Smooth muscle cell (in vitro differentiated cells): ENCODE measurements around the gene PWWP2A. TPM values are rescaled to one million over a fixed set of nuclear protein-coding genes. Genes with fewer than 3 reads are reported as not detected.
"Not testable (repeated sequence)": the region's sequence is repeated elsewhere in the genome, so short reads cannot be mapped to it uniquely, and the experiment has no call there.

Experiments used
- DNase-seq: peaks from one replicate; lab custom pipeline; 2025; ENCODE audit not compliant: unreplicated experiment; lab: John Stamatoyannopoulos, UW
- H2AFZ ChIP-seq: fragments of 200-600 bp; sonication (generic); 2 replicates; pipeline ENCODE4 v1.6.0; 2016; ENCODE audit warnings: antibody characterized with exemption, low read depth, mild to moderate bottlenecking
- H3F3A ChIP-seq: fragments of 200-600 bp; sonication (generic); 2 replicates; pipeline ENCODE4 v1.6.0; 2017; ENCODE audit warnings: antibody characterized with exemption, low read depth
- H3K27ac ChIP-seq: fragments of 200-600 bp; sonication (generic); 2 replicates; pipeline ENCODE4 v1.5.1; 2016; ENCODE audit warnings: low read depth, mild to moderate bottlenecking
- H3K27me3 ChIP-seq: fragments of 200-600 bp; sonication (generic); 2 replicates; pipeline ENCODE4 v1.6.1; 2016; ENCODE audit warnings: low read depth, mild to moderate bottlenecking
- H3K36me3 ChIP-seq: fragments of 200-600 bp; sonication (generic); 2 replicates; pipeline ENCODE4 v1.5.1; 2016; ENCODE audit warnings: low read depth
- H3K4me1 ChIP-seq: fragments of 200-600 bp; sonication (generic); 2 replicates; pipeline ENCODE4 v1.5.1; 2016; ENCODE audit warnings: low read depth
- H3K4me2 ChIP-seq: fragments of 200-600 bp; sonication (generic); 2 replicates; pipeline ENCODE4 v1.6.0; 2016; ENCODE audit warnings: mild to moderate bottlenecking
- H3K4me3 ChIP-seq: fragments of 200-600 bp; sonication (generic); 2 replicates; pipeline ENCODE4 v1.5.1; 2016; ENCODE audit warnings: mild to moderate bottlenecking
- H3K79me2 ChIP-seq: fragments of 200-600 bp; sonication (generic); 2 replicates; pipeline ENCODE4 v1.6.0; 2016; ENCODE audit warnings: low read depth, mild to moderate bottlenecking
- H3K9ac ChIP-seq: fragments of 200-600 bp; sonication (generic); 2 replicates; pipeline ENCODE4 v1.6.0; 2016; ENCODE audit warnings: low read depth
- H3K9me3 ChIP-seq: fragments of 200-600 bp; sonication (generic); replicated peaks from 2 replicates; pipeline ENCODE4 v1.5.1; 2016; ENCODE audit warnings: low read depth
- H4K20me1 ChIP-seq: fragments of 200-600 bp; sonication (generic); 2 replicates; pipeline ENCODE4 v1.6.0; 2016; ENCODE audit warnings: low read depth
- WGBS: methylation state at CpG from one replicate; pipeline ENCODE4 v1.1.7; 2016; ENCODE audit warnings: low lambda C conversion rate; 5-methylcytosine and 5-hydroxymethylcytosine counted together
- polyA plus RNA-seq: library from polyadenylated mRNA; unstranded; fragments of >200 nt; fragmentation: Nextera tagmentation; extraction: Ambion mirVana; gene quantifications from 2 replicates; pipeline ENCODE4 v1.2.1, GENCODE V29; 2016
- total RNA-seq: library from RNA; depleted of rRNA; stranded (reverse); fragments of >200 nt; gene quantifications from 2 replicates; pipeline ENCODE4 v1.2.3, GENCODE V29; 2014
- TF ChIP-seq, protein P1 (sequence below): fragments of 200-600 bp; sonication (generic); IDR thresholded peaks from 2 replicates; pipeline ENCODE4 v1.5.1; 2017; ENCODE audit warnings: borderline replicate concordance, mild to moderate bottlenecking, antibody characterized with exemption; ENCODE audit not compliant: insufficient read depth, poor library complexity, severe bottlenecking

The PWWP2A gene
- total and polyA plus RNA-seq, 2 experiments from 2014 or later, result 18.6 to 22.6 TPM

GRCh38 chr5:160150381-160150780 lies 31.1 kb upstream of the PWWP2A start:
- Histone ChIP-seq H3K36me3 (no peaks in the 10 kb centered on the region), H3K4me1 (no peaks in the 10 kb centered on the region), H3K4me2 (no peak overlapping the region), H3K9me3 (no peaks in the 10 kb centered on the region), H3K9ac (no peak overlapping the region), H3K79me2 (no peaks in the 10 kb centered on the region), H3K27ac (no peak overlapping the region), H4K20me1 (no peaks in the 10 kb centered on the region), H3K27me3 (no peaks in the 10 kb centered on the region), H3K4me3 (no peak overlapping the region), H3F3A (no peaks in the 10 kb centered on the region), H2AFZ (no peak overlapping the region)
- 87% methylated on average over 3 of the region's 3 CpGs for WGBS
- no peak for DNase-seq
- TF ChIP-seq, protein P1, sequence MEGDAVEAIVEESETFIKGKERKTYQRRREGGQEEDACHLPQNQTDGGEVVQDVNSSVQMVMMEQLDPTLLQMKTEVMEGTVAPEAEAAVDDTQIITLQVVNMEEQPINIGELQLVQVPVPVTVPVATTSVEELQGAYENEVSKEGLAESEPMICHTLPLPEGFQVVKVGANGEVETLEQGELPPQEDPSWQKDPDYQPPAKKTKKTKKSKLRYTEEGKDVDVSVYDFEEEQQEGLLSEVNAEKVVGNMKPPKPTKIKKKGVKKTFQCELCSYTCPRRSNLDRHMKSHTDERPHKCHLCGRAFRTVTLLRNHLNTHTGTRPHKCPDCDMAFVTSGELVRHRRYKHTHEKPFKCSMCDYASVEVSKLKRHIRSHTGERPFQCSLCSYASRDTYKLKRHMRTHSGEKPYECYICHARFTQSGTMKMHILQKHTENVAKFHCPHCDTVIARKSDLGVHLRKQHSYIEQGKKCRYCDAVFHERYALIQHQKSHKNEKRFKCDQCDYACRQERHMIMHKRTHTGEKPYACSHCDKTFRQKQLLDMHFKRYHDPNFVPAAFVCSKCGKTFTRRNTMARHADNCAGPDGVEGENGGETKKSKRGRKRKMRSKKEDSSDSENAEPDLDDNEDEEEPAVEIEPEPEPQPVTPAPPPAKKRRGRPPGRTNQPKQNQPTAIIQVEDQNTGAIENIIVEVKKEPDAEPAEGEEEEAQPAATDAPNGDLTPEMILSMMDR, result no peak

DNA sequence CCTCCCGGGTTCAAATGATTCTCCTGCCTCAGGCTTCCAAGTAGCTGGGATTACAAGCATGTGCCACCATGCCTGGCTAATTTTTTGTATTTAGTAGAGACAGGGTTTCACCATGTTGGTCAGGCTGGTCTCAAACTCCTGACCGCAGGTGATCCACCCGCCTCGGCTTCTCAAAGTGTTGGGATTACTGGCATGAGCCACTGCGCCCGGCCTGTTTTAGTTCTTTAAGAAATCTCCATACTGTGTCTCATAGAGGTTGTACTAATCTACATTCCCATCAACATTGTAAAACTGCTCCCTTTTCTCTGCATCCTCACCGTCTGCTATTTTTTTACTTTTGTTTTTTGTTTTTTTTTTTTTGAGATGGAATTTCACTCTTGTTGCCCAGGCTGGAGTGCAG lies 25.2 kb upstream of the PWWP2A start:
- H3K79me2 ChIP-seq, H3K27me3 ChIP-seq, H3K4me1 ChIP-seq, H3K36me3 ChIP-seq, H3F3A ChIP-seq, H2AFZ ChIP-seq, H3K4me2 ChIP-seq, H3K9ac ChIP-seq, H3K4me3 ChIP-seq, H3K27ac ChIP-seq, DNase-seq, H3K9me3 ChIP-seq, H4K20me1 ChIP-seq: not testable (repeated sequence)
- 87% methylated on average over 7 of the region's 7 CpGs for WGBS

DNA sequence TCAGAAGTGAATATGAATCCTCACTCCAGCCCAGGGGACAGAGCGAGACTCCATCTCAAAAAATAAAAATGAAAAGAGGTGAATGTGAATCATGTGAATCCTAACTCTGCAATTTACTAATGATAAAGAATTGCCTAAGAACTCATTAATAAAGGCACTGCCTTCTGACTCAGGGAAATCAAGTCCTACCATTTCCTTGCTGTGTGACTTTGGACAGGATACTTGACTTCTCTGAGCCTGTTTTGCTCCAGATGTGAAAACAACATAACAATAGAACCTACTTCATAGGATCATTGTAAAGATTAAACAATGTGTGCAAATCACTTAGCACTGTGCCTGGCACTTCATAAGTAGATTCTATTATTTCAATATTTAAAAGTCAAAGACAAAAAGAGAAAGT lies 15.1 kb upstream of the PWWP2A start:
- Histone ChIP-seq H2AFZ (no peak overlapping the region), H3K4me1 (peaks cover 10% of the 10 kb centered on the region), H3K9me3 (no peaks in the 10 kb centered on the region), H3K36me3 (no peaks in the 10 kb centered on the region), H3K4me2 (no peak overlapping the region), H4K20me1 (no peaks in the 10 kb centered on the region), H3K27ac (peak overlapping the region; percentile 39), H3K4me3 (no peak overlapping the region), H3K27me3 (no peaks in the 10 kb centered on the region), H3F3A (no peaks in the 10 kb centered on the region), H3K79me2 (no peaks in the 10 kb centered on the region), H3K9ac (no peak overlapping the region)
- no peak for DNase-seq
- TF ChIP-seq, protein P1, result no peak
- WGBS, result 100% methylated on average over 1 of the region's 1 CpG

DNA sequence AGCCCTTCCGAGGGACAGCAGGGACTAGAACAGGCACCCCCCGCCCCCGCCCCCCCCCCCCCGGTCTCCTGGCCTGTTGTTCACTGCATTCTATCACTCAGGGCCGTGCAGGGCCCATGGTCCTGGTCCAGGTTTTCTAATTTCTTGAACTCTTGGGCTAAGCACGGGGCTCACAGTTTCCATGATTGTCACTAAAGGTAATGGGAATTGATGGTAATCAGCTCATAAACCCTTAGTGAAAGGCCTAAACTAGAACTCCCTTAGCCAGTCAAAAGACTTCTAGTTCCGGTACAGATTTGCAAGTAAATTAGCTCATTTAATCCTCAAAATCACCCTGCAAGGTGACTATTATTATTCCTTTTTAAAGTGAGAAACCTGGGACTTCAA lies 14.7 kb upstream of the PWWP2A start:
- peak overlapping the region; percentile 39 for H3K27ac ChIP-seq
- H4K20me1 ChIP-seq, result no peaks in the 10 kb centered on the region
- H3K79me2 ChIP-seq, result no peaks in the 10 kb centered on the region
- no peaks in the 10 kb centered on the region for H3K9me3 ChIP-seq
- H3F3A ChIP-seq, result no peaks in the 10 kb centered on the region
- H3K27me3 ChIP-seq, result no peaks in the 10 kb centered on the region
- TF ChIP-seq, protein P1, result no peak
- no peak overlapping the region for H2AFZ ChIP-seq
- H3K4me1 ChIP-seq, result peaks cover 10% of the 10 kb centered on the region
- H3K9ac ChIP-seq, result no peak overlapping the region
- no peak for DNase-seq
- no peaks in the 10 kb centered on the region for H3K36me3 ChIP-seq
- H3K4me2 ChIP-seq, result peak overlapping the region; percentile 81
- H3K4me3 ChIP-seq, result no peak overlapping the region
- 26% methylated on average over 7 of the region's 7 CpGs for WGBS
